Measurements from ENCODE around the gene CNTNAP2.

GRCh38 chr7:148230883-148231282, 2114.3 kb downstream of the CNTNAP2 start:
- no peak for TF ChIP-seq CTCF (IDR thresholded peaks at IDR 0.05)
- TF ChIP-seq POLR2A (IDR thresholded peaks at IDR 0.05) = no peak
